Effector CD8-positive, alpha-beta T cell (primary cell): ENCODE results near the gene PERM1.

Experiments used
- DNase-seq: peaks from one replicate; lab custom pipeline; 2025; lab: John Stamatoyannopoulos, UW

PERM1 gene

GRCh38 chr1:964691-965525 is 17.0 kb downstream of the PERM1 start:
- DNase-seq, result no peak

GRCh38 chr1:963746-964525 is 18.0 kb downstream of the PERM1 start:
- no peak for DNase-seq

GRCh38 chr1:963301-963651 is 18.6 kb downstream of the PERM1 start:
- DNase-seq, result no peak

- DNase-seq, result no peak
These were observed 19.3 kb downstream of the PERM1 start for GRCh38 chr1:962381-963300.

GRCh38 chr1:961132-961669 is 20.7 kb downstream of the PERM1 start:
- DNase-seq, result no peak

- DNase-seq, result peak; percentile 67
These were observed 21.3 kb downstream of the PERM1 start, which contains the start of gene KLHL17 for GRCh38 chr1:960363-961131. TSS of gene KLHL17 (plus strand) at chr1:960584. CDS start at chr1:960694, 110 bp downstream.

GRCh38 chr1:959731-960362 is 22.0 kb downstream of the PERM1 start:
- DNase-seq, result no peak

- peak; percentile 92 for DNase-seq
These were observed 22.8 kb downstream of the PERM1 start, which contains the start of gene NOC2L for GRCh38 chr1:958823-959730. TSS of gene NOC2L (minus strand) at chr1:959256. CDS start at chr1:959240, 16 bp downstream.

- DNase-seq, result no peak
These were observed 25.3 kb downstream of the PERM1 start for GRCh38 chr1:956636-957035.

GRCh38 chr1:955474-955873 is 26.4 kb downstream of the PERM1 start:
- DNase-seq, result no peak

- no peak for DNase-seq
These were observed 27.0 kb downstream of the PERM1 start for GRCh38 chr1:954927-955326.

- no peak for DNase-seq
These were observed 28.2 kb downstream of the PERM1 start for GRCh38 chr1:953524-954320.

GRCh38 chr1:952603-953002 is 29.3 kb downstream of the PERM1 start:
- DNase-seq, result no peak

GRCh38 chr1:952201-952600 is 29.7 kb downstream of the PERM1 start:
- DNase-seq, result no peak

GRCh38 chr1:951364-951763 is 30.5 kb downstream of the PERM1 start:
- DNase-seq, result no peak

GRCh38 chr1:950881-951280 is 31.0 kb downstream of the PERM1 start:
- no peak for DNase-seq

GRCh38 chr1:950268-950667 is 31.6 kb downstream of the PERM1 start:
- no peak for DNase-seq

GRCh38 chr1:947958-948357 is 33.9 kb downstream of the PERM1 start:
- DNase-seq, result no peak
